Lung microvascular endothelial cell (primary cell): ENCODE measurements around the gene ADCY3. TPM values are rescaled to one million over a fixed set of nuclear protein-coding genes. Genes with fewer than 3 reads are reported as not detected.

ENCODE experiments used
- DNase-seq, 2 donors: peaks; one replicate each; pipeline versions ENCODE4 v3.0.0 to v3.0.0-alpha.2; 2010; ENCODE audit warnings: low read depth in 2 of 2
- total RNA-seq: library from RNA; depleted of rRNA; stranded (reverse); fragments of >200 nt; gene quantifications from 2 replicates; pipeline ENCODE4 v1.2.1, GENCODE V29; 2014

ADCY3 gene
- total RNA-seq, 1 donor from 2014 or later, result 5.2 TPM

- DNase-seq, result no peak
Measured at GRCh38 chr2:24875901-24876300, 44.1 kb downstream of the ADCY3 start.

- no peak for DNase-seq
Measured at GRCh38 chr2:24875272-24875671, 44.8 kb downstream of the ADCY3 start.

DNA sequence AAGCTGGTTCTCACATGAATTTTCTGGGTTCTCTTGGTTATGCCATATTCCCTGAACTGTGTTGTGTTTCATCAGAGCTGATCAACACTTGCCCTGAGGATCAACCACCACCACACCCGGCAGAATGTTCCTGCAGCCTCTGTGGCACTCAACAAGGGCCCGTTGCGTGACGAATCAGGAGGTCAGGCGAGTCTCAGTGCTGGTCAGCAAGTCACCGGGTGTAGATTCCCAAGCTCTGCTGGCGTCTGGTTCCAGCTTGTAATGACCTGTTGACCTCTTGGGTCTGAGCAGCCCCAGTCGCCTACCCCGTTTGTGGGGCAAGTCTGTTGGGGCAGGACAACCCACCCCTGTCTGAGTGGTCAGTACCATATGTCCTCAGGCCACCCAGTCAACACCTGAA is 46.0 kb downstream of the ADCY3 start:
- DNase-seq, result no peak

- no peak for DNase-seq
Measured at GRCh38 chr2:24873619-24874018, 46.4 kb downstream of the ADCY3 start.

DNA sequence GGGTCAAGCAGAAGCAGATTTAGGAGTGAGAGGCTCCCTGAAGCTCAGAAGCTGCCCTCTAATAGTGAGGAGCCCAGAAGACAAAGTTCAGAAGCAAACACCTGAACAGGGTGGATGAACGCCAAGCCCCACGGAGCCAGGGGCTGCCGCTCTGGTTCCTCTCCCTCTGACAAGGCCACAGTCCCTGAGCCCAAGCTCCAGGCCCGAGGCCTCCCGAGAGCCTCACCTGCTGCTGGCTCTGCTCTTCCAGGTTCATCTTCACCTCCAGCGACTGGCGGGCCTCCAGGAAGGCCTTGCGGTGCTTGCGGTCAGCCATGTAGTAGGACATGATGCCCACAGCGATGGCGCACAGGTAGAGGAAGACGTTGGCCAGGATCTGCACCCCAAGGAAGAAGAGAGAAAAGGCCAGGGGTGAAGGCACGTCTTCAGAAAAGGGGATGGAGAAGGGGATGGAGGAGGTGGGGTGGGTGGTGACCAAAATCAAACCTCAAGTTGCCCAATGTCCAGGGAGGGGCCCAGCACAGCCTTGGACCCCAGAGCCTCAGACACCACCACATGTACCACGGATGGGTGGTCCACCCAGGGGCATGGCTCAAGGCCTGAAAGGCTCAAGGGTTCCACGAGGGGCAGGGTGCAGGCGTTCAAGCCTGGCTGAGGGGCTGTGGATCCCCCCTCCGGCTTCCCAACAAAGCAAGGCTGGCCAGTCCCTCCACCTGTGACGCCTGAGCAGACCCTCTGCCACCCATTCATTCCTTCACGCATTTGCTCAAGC is 47.5 kb downstream of the ADCY3 start:
- no peak for DNase-seq

DNA sequence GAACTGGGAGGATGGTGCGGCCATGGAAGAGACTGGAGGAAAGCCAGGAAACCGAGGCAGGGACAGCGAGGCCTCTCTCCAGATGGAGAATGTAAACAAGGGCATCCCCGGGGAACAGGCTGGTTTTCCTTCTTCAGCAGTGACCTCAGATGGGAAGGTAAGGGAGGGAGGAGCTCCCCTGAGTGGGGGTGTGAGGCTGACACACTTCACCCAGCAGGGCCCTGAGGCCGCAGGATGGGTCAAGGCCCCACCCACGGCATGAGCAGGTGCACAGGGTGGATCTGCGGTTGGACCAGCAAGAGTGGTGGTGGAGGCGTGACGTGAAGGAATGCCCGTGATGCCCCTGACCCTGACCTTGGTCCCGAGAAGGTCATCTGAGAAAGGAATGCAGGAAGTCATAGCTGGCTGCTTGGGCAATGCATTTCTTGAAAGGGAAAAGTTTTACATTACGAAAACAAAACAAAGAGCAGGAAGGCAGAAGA is 48.1 kb downstream of the ADCY3 start:
- DNase-seq, result no peak

GRCh38 chr2:24870891-24871705 is 48.9 kb downstream of the ADCY3 start:
- DNase-seq, result no peak

DNA sequence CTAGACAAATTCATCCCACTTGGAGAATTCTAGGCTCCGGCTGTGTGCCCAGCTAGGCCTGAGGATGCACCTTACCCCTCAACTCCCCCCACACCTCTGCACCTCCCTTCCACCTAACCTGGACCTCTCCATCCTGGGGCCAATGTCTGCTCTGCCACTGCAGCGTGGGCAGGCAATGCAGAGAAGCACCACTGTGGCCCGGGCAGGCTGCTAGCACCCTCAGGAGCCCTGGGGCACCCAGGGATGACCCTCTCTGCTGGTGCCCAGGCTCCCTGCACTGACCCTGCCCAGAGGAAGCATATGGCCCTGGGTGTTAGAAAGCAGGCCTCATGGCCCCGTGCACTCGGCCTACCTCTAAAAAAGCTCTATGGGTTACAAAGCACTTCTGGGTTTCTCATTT is 49.6 kb downstream of the ADCY3 start:
- no peak for DNase-seq

DNA sequence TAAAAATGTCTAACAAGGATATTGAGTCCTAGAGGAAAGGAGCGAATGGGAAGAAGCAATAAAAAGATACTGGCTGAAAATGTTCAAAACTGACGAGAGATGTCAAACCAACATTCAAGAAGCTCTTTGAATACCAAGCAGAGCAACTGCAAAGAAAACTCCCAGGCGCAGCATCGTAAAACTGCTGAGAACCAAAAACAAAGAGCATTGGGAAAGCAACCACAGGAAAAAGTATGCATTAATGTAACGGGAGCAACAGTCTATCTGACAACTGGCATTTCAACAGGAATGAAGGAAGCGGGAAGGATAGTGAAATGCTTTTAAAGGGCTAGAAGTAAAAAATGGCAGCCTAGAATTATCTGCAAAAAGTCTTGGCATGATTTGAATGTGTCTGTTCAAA is 53.1 kb downstream of the ADCY3 start:
- DNase-seq, result no peak

GRCh38 chr2:24863641-24864040 is 56.4 kb downstream of the ADCY3 start:
- DNase-seq, result no peak

DNA sequence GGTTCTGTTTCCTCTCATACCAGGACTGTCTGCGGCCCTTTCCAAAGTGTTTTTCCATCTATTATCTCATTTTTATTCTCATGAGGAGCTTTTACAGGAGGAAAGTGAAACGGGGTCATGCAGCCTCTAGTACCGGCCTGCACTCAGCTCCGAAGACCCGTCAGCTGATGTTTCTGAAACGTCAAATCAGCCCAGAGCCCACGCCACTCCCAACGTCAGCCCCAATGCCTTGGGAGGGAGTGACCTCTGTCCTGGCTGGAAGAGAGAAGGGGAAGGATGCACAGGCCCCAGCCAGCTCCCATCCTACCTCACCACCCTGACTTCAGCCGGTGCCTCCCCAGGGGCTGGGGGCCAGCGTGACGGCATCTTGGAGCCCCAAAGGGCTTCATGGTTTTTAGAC is 58.5 kb downstream of the ADCY3 start:
- DNase-seq, result no peak

GRCh38 chr2:24860631-24861030 is 59.4 kb downstream of the ADCY3 start:
- no peak for DNase-seq

- no peak for DNase-seq
Measured at GRCh38 chr2:24859968-24860600, 60.0 kb downstream of the ADCY3 start.

- no peak for DNase-seq
Measured at GRCh38 chr2:24858996-24859395, 61.0 kb downstream of the ADCY3 start.

GRCh38 chr2:24857746-24858145 is 62.3 kb downstream of the ADCY3 start:
- no peak for DNase-seq

- no peak for DNase-seq
Measured at GRCh38 chr2:24856791-24857211, 63.2 kb downstream of the ADCY3 start.

DNA sequence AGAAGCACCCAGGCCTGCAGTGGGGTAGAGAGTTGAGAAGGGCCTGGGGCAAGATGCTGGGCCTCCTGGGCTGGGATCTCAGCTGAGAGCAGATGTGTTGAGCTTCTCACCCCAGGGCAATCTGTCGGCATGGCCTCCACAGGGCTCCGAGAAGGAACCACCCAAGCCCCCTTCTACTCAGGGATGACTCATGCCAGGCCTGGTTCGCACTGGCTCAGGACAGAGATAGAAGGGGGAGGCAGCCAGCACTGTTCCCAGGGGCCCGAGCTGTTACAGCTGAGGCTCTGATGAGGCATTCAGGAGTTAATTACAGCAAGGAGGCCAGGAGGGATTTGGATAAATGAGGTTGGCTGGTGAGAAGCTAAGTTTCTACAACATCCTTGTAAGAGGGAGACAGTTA is 64.3 kb downstream of the ADCY3 start:
- DNase-seq, result no peak

DNA sequence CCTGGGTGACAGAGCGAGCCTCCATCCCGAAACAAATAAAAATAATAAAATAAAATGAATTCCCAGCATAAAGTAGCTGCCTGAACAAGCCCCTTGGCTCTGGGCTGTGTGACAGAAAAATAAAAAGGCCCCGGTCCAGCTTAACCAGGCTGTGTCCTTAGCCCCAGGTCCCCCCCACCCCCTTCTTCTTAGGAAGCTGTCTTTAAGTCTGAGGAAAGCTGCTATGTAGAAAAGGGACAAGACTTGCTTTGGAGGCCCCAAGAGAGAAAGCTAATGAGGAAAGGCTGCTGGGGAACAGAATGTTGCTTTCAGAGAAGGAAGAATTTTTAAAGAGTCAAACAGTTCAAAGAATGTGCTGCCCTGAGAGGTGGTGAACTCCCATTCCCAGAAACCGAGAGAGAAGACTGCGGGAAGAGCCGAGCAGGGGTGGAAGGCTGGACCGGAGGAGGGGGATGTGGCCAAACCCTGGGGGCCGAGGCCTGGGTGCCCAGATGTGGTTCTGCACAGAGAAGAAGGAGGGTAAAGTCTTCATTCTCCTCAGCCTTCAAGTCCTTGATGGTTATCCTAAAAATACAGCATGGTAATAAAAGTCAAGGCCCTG is 64.9 kb downstream of the ADCY3 start:
- DNase-seq, result no peak

DNA sequence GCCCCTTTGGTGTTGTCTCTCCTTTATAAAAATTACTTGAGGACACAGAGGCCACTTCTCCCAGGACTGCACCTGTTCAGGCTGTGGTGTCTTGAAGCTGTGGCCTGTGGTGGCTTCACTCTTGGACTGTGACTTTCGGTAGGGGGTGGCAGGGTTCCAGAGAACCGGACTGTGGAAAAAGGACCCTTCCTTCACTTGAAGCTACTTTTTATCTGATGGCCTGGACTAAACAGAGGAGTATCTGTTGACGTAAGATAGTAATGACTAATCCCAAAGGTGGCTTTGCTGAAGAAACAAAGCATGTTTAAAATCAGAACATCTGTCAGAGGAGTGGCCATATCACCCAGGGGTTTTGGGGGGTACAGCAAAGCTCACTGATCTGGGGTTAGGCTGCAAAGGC is 66.0 kb downstream of the ADCY3 start:
- DNase-seq, result no peak

DNA sequence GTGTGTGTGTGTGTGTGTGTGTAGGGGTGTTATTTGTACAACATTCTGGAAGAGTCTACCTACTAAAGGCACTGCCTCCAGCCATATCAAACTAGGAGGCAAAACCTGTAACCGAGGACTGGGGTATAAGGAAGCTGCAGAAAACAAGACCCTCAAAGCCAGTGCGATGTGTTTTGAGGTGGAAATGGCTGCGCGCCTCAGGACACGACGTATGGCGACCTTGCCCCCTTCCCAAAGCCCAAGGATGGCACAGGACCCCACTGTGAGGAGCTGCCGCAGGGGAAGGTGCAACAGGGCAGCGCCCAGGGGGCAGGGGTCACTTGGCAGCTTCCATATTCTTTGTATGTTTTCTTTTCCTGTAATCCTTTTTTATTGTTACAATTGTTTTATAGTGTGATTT is 67.0 kb downstream of the ADCY3 start:
- no peak for DNase-seq

- DNase-seq, result no peak
Measured at GRCh38 chr2:24852431-24853020, 67.5 kb downstream of the ADCY3 start.

DNA sequence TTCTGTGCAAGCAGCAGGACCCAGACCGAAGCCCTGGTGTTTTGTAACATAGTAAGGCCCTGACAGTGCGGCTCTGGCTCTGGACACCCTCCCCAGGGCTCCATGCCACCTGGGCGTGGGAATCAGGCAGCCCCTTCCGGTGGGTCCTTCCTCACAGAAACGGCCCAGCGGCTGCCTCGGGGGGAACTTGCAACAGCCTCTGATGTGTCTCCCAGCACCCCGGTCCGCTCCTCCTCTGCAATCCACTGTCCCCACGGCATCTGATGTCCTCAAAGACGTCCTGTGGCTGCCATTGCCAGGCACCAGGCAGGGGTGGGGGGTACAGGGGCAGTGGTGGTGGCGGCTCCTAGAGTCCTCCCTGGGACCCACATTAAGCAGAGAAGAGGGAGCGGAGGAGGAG is 68.0 kb downstream of the ADCY3 start:
- no peak for DNase-seq
